Retinal pigment epithelial cell (primary cell): Measurements from ENCODE around the gene PLK1.
A peak's percentile ranks its signal among the peaks of the same experiment; 100 is the strongest.
"Not testable (repeated sequence)": the region's sequence is repeated elsewhere in the genome, so short reads cannot be mapped to it uniquely, and the experiment has no call there.

Source experiments
- DNase-seq: peaks from one replicate; pipeline ENCODE4 v3.0.0-alpha.2; 2010; ENCODE audit warnings: low read depth
- H3K4me3 ChIP-seq: 2 replicates; pipeline ENCODE4 v1.5.1; 2011; ENCODE audit warnings: mild to moderate bottlenecking, low read length, control low read depth, moderate library complexity
- TF ChIP-seq, protein P1 (sequence below): conservative IDR thresholded peaks from 2 replicates; pipeline ENCODE4 v1.5.1; 2011; ENCODE audit warnings: low read depth, low read length, control low read depth, inconsistent platforms

The PLK1 gene

GRCh38 chr16:23678430-23679273 lies at the start of gene PLK1:
Gene PLK1 (plus strand): TSS chr16:23678889. CDS start chr16:23678933, 44 bp downstream.
- DNase-seq = peak; percentile 46
- peak within 1 kb of the TSS; percentile 83 for H3K4me3 ChIP-seq
- TF ChIP-seq, protein P1, sequence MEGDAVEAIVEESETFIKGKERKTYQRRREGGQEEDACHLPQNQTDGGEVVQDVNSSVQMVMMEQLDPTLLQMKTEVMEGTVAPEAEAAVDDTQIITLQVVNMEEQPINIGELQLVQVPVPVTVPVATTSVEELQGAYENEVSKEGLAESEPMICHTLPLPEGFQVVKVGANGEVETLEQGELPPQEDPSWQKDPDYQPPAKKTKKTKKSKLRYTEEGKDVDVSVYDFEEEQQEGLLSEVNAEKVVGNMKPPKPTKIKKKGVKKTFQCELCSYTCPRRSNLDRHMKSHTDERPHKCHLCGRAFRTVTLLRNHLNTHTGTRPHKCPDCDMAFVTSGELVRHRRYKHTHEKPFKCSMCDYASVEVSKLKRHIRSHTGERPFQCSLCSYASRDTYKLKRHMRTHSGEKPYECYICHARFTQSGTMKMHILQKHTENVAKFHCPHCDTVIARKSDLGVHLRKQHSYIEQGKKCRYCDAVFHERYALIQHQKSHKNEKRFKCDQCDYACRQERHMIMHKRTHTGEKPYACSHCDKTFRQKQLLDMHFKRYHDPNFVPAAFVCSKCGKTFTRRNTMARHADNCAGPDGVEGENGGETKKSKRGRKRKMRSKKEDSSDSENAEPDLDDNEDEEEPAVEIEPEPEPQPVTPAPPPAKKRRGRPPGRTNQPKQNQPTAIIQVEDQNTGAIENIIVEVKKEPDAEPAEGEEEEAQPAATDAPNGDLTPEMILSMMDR = peak; percentile 50

DNA sequence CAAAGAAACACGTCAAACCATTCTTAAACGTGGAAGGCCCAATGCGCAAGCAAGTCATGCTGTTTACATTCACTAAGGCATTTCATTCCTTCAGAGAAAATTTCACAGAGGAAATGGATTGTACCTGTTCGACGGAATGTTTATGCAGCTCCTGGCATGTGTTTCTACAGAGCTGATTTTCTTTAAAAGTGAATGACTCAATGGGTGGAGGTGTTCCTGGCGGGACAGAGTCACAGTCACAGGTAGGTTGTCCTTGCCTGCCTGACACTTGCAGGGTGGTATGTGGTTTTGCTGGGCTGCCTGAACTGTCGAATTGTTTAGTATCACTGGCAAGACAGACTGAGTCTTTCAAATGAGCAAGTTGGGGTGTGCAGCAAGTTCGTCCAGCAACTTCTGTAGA lies 49.2 kb upstream of the PLK1 start:
- no peak for DNase-seq
- no peak overlapping the region for H3K4me3 ChIP-seq
- TF ChIP-seq, protein P1 = no peak

GRCh38 chr16:23631874-23632273 lies 46.8 kb upstream of the PLK1 start:
- not testable (repeated sequence) for H3K4me3 ChIP-seq, DNase-seq

DNA sequence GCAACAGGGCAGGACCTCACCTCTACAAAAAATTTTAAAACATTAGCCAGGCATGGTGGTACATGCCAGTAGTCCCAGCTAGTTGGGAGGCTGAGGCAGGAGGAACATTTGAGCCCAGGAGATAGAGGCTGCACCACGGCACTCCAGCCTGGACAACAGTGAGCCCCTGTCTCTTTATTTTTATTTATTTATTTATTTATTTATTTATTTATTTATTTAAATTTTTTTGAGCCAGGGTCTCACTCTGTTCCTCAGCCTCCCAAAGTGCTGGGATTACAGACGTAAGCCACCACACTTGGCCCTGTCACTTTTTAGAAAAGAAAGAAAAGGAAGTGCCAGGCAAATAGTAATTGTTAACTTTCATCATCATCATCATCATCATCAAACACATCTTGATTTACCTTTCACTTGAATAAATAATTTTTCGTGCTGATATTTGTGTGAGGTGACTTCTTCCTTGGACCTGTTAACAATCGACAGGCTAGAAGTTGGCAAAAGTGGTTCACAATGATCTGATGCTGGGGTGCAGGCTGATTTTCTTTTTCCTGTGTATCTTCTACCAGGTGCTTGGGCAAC lies 44.1 kb upstream of the PLK1 start:
- TF ChIP-seq, protein P1 = no peak
- no peak for DNase-seq
- no peak overlapping the region for H3K4me3 ChIP-seq

- no peak for DNase-seq
- no peak overlapping the region for H3K4me3 ChIP-seq
- TF ChIP-seq, protein P1 = no peak
Measured at GRCh38 chr16:23635958-23636357, 42.7 kb upstream of the PLK1 start.

GRCh38 chr16:23640615-23640930 lies 38.1 kb upstream of the PLK1 start:
- H3K4me3 ChIP-seq = peak overlapping the region; percentile 100
- no peak for DNase-seq

DNA sequence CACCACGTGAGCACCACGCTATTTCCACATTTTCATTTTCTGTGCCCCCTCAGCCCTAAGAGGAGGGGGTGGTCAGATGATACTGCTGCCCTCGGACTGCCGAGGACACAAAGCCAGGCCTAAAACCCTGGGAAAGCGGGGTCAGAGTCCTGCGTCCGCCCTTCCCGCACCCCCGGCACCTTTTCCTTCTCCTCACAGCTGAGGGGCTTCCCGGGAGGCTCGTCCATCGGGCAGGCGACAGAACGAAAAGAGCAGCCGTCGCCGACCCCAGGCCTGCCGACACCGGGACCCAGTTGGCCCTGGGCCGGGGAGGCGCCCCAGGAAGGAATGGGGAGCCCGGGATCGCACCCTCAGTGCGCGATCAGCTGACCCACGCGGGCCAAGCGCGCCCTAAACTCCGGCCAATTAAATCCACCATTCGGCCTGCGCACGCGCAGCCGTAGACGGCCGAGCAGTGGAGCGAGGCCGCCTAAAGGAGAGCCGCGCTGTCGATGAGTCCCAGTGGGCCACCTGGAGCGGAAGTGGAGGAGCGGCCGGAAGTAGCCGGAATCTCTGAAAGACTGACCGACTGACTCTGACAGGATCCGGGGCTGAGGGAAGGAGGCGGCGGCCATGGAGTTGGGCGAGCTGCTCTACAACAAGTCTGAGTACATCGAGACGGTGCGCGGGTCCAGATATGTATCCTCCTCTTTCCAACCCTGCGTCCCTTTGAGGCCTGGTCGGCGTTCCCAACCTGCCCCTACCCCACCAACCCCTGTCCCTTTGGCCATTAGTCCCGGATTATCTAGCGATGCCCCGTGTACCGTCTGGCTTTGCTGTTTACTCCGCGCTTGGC lies 37.5 kb upstream of the PLK1 start, which contains the start of the genes DCTN5 and PALB2:
Gene DCTN5 (plus strand): TSS at position 536 of the 835 bp plus-strand sequence. CDS start 77 bp downstream, at position 613.
Gene PALB2 (minus strand): TSS at position 380 of the 835 bp plus-strand sequence. CDS start 153 bp downstream, at position 227.
- TF ChIP-seq, protein P1 = no peak
- peak; percentile 81 for DNase-seq
- H3K4me3 ChIP-seq = peak within 1 kb of the TSS; percentile 100

More at GRCh38 chr16:23640615-23640930, 38.1 kb upstream of the PLK1 start:
- TF ChIP-seq, protein P1 = no peak
